ENCODE measurements around the gene PLA2G3.
A peak's percentile ranks its signal among the peaks of the same experiment; 100 is the strongest.
"Not testable (repeated sequence)": the region's sequence is repeated elsewhere in the genome, so short reads cannot be mapped to it uniquely, and the experiment has no call there.

Gene PLA2G3

DNA sequence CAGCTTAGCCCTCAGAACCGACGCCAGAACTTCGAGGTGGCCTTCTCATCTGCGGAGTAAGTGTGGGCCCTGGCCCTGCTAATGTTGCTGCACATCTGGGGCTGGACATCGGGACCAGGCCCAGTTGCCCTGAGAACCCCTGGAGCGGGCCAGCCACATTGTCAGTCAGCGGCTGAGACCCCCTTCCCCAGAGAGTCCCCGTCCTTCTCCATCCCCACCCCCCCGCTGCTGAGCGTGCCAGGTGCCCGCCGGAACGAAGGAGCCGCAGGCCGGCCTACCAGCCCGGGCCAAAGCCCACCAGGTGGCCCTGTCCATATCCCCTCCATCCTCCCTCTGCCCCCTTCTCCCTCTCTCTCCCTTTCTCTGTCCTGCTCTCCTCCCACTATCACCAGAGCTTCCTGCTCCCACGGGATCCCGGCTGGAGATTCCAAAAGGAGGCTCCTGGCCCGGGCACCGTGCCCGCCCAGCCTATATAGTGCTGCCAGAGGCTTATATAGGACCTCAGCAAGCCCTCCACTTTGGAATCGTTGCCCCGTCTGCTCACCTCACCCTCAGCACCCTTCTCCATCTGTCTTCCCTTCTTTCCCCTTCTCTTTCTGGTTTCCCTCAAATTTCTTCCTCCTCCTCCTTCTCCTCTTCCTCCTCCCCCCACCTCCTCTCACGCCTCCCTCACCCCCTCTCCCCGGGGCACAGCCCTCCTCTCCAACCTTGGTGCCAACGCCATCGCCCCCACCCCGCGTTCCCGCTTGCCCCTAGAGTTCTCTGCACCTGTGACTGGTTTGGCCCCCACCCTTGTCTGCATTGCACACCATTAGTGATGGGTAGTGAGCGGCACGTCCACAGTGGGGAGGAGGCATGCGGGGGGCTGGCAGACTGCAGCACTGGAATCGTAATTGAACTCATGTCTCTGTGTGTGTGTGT is 40.2 kb downstream of the PLA2G3 start:
- DNase-seq (ENCODE audit: low spot score), result no peak

DNA sequence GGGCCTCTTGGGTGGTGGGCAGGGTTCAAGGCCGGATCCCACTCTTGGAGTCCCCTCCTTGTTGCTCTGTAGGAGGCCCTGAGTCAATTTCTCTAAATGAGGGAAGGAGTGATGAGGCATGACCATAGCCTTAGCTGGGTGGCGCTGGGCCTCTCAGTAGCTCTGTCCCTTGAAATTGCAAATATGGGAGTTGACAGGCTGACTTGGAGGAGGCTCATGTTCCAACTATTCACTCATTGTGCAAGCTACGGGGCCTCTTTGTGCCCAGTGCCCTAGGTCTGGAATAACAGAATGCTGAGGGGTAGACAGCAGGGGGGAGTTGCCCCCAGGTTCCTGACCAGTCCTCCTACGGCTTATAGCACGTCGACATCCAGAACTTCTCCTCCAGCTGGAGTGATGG is 40.9 kb downstream of the PLA2G3 start:
- DNase-seq (ENCODE audit: low spot score), result no peak

DNA sequence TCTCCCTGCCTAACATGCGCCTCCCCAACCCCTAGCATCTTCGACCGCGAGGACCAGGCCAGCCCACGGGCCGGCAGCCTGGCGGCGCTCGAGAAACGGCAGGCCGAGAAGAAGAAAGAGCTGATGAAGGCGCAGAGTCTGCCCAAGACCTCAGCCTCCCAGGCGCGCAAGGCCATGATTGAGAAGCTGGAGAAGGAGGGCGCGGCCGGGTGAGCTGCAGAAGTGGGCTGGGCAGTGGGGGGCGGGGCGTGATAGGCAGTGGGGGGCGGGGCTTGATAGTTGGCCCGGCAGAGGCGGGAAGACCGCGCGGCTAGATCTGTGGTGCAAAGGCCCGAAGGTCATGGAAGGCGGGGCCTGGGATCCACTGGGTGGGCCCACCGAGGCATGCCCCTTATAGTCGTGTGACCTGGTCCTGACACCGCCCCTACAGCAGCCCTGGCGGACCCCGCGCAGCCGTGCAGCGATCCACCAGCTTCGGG is 41.6 kb downstream of the PLA2G3 start:
- no peak for DNase-seq (ENCODE audit: low spot score)

DNA sequence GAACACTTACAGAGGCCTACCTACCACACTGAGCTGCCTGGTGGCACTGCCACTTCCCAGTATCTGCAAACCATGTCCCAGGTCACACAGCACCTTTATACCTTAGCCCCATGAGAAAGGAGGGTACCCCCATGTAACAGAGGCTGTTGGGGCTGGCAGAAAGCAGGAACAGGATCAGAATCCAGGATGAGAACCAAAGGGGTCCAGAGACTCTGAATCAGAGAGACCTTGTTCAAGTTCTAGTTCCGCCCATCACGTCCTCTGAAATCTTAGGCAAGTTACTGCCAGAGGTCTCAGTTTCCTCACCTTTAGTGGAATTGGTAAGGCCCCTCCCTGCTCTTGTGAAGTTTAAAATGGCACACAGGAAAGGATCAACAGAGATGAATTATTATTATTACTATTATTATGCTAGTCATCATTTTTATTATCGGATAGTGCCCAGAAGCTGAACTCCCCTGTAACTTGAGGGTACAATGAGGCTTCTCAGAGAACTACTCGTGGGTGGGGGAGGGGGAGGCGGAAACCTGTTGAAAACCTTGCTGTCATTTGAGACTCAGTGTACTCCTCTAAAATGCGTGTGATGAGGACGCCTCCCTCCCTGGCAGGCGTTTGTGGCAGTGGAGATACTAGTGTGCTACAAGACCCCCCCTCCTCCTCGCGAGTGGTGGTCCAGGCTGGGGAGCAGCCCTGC is 42.2 kb downstream of the PLA2G3 start:
- no peak for DNase-seq (ENCODE audit: low spot score)

DNA sequence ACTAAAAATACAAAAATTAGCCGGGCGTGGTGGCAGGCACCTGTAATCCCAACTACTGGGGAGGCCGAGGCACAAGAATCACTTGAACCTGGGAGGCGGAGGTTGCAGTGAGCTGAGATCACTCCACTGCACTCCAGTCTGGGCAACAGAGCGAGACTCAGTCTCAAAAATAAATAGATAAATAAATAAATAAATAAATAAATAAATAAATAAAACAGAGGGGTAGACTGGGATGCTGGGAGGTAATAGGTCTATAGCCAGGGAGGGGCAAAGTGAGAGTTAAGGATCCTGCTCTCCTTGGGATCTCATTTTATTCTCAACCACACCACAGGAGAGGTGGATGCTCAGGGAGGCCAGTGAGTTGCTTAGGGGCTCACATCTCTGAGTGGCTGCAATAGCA is 42.8 kb downstream of the PLA2G3 start:
- DNase-seq (ENCODE audit: low spot score), result not testable (repeated sequence)

DNA sequence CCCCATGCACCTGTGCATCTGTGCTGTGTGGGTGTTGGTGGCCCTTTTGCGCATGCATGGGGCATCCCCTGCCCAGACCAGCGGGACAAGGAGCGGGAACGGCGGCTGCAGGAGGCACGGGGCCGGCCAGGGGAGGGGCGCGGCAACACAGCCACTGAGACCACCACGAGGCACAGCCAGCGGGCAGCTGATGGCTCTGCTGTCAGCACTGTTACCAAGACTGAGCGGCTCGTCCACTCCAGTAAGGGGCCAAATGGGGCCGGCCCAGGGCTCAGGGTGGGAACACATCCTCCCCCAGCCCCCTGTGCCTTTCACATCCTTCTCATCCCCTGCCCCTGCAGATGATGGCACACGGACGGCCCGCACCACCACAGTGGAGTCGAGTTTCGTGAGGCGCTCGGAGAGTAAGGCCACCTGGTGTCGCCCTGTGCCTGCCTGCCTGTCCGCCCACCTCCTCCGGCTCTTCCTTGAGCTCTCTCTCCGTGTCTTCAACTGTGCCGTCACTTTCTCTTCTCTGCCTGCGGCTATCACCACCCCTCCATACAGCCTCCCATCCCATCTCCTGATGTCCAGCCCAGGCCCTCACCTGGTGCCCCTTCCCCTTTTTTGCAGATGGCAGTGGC is 43.5 kb downstream of the PLA2G3 start:
- no peak for DNase-seq (ENCODE audit: low spot score)

DNA sequence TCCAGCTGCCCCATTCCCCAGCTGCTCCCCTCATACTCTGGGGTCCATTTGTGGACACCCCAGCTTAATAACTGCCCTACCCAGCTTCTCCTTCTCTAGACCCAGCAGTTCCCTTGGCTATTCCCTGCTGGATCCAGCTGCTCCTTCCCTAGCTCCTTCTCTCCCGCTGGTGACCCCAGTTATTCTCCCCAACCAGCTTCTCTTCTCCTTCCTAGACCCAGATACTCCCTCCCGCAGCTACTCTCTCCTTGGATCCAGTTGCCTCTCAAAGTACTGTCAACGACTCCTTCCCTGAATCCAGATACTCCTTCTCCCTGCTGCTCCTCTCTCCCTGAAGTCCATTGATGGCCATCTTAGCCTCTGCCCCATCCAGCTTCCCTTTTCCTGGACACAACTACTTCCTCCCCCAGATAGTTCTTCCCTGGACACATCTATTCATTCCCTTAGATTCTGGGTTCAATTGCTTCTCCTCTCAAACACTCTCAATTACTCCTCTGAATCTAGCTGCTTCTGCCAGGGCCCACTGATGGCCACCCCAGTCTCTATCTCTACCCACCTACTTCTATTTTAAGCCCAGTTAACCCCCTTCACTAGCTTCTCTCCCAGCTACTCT is 44.6 kb downstream of the PLA2G3 start:
- no peak for DNase-seq (ENCODE audit: low spot score)

DNA sequence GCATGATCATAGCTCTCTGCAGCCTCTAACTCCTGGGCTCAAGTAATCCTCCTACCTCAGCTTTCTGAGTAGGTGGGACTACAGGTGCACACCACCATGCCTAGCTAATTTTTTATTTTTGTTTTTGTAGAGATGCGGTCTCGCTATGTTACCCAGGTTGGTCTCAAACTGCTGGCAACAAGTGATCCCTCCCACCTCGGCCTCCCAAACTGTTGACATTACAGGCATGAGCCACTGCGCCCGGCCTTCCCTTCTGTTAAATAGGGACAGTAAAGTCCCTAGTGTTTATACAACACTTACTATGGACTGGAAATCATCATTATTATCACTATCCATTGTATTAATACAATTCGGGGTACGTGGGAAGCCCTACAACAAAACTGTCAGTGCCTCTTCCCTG is 45.6 kb downstream of the PLA2G3 start:
- DNase-seq (ENCODE audit: low spot score), result no peak

DNA sequence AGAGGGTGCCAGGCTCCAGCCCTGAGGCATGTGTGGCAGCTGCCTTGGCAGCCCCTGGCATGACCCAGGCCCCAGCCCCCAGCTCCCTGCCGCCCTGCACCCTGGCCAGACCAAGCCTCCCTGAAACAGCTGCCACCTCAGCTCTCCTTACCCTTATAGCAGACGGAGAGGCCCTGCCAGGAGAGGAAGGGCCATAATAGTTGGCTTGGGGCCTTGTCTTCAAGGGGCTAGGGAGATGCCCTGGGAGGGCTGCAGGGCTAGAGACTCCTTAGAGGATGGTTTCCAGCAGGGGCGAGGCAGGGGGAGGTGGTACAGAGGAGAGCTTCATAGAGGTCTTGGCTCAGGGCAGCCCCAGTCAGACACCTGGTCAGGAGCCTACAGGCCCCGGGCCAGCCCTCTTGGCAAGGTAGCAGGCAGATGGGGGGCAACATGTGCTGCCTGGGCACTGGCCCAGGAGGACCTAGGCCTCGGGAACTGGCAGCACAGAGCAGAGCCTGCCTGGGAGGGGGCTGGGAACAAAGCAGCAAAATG is 46.2 kb downstream of the PLA2G3 start:
- DNase-seq (ENCODE audit: low spot score), result no peak

DNA sequence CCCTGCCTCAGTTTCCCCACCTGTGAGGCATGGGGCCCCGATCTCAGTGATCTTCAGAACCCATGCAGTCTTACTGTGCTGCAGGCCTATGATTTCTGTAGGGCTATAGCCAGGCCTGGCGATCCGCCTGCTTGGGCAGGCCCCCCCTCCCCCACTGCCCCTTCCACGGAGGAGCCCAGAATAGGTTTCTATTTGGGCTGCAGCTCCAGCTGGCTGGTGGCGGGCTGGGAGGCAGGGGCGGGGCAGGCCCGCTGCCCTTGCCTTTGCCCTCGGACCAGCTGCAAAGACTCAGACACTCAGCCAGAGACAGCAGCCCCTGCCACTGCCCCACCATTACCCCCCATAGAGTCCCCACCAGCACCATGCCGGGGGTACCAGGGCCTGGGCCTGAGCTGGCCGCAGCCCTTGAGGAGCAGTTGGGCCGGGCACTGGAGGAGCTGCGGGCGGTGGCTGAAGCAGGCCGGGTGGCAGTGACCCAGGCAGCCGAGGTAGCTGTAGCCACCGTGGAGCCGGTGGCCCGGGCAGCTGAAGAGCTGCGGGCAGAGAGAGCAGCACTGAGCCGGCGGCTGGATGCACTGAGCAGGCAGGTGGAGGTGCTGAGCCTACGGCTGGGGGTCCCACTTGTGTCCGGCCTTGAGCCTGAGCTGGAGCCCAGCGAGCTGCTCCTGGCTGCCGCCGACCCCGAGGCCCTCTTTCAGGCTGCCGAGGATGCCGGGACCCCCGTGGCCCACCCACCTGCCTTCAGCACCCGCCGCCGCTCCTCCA is 47.0 kb downstream of the PLA2G3 start:
- no peak for DNase-seq (ENCODE audit: low spot score)

DNA sequence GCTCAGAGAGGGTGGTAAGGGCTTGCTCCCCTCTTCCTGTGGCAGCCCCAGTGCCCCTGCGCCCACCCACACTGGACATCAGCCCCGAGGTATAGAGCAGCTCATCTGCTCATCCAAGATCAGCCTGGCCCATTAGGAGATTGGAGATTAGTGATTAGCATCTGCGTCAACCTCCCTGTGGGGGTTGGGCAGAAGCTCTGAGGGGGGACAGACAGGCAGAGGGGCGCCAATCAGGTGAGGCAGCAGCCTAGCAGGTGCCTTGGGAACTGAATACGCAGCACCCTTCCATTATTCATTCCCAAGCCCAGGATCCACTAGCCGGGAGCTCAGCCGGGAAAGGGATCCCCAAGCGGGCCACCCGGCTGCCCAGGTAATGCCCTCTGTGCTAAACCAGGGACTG is 48.1 kb downstream of the PLA2G3 start:
- no peak for DNase-seq (ENCODE audit: low spot score)

DNA sequence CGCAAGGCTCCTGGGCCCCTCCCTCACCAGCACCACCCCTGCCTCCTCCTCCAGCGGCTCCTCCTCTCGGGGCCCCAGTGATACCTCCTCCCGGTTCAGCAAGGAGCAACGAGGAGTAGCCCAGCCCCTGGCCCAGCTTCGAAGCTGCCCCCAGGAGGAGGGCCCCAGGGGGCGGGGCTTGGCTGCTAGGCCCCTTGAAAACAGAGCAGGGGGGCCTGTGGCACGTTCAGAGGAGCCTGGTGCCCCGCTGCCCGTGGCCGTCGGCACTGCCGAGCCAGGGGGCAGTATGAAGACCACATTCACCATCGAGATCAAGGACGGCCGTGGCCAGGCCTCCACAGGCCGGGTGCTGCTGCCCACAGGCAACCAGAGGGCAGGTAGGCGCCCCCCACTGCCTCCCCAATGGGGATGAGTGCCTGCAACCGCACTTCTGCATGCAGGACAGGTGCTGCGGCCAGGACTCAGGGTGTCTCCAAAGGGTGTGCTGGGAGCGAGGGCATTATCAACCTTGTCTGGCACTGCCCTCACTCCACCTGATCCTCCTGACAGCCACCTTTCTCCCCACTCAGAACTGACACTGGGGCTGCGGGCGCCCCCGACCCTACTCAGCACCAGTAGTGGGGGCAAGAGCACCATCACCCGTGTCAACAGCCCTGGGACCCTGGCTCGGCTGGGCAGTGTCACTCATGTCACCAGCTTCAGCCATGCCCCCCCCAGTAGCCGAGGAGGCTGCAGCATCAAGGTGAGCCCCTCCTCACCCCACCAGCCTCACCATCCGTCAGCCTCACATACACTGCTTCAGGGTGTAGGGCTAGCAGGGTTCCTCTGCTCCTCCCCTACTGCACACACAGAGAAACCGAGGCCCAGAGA is 49.0 kb downstream of the PLA2G3 start:
- DNase-seq (ENCODE audit: low spot score), result no peak

DNA sequence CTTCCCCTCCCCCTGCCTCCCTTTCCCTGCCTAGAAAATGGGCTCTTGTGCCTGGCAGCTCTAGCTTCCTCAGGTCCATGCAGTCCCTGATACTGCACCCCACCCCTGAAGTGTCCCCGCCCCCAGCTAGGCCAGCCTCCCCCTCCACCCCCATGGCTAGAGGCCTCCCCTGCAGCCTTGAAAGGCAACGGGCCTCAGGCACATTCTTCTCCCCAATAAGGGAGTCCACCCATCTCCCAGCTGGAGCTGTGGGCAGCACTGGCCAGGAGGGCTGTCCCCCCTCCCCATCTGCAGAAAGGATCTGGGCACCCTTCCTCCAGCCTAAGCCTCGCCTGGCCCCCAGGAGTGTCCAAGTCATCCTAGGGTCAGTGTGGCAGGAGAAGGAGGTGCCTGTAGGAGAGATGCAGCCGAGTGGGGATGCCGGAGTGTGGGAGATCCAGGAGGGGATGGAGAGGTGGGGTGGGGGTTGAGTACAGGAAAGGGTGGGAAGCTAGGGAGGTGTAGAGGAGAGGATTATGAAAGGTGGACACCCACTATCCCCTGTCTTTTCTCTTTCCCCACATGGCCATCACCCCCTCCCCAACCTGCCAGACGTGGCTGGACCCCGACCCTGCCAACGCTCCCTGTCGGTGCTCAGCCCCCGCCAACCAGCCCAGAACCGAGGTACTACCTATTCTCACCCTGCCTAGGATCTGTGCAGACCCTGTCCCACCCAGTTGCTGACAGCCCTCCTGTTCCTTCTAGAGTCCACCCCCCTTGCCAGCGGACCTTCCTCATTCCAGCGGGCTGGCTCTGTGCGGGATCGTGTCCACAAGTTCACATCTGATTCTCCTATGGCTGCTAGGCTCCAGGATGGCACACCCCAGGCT is 49.9 kb downstream of the PLA2G3 start:
- DNase-seq (ENCODE audit: low spot score), result no peak

DNA sequence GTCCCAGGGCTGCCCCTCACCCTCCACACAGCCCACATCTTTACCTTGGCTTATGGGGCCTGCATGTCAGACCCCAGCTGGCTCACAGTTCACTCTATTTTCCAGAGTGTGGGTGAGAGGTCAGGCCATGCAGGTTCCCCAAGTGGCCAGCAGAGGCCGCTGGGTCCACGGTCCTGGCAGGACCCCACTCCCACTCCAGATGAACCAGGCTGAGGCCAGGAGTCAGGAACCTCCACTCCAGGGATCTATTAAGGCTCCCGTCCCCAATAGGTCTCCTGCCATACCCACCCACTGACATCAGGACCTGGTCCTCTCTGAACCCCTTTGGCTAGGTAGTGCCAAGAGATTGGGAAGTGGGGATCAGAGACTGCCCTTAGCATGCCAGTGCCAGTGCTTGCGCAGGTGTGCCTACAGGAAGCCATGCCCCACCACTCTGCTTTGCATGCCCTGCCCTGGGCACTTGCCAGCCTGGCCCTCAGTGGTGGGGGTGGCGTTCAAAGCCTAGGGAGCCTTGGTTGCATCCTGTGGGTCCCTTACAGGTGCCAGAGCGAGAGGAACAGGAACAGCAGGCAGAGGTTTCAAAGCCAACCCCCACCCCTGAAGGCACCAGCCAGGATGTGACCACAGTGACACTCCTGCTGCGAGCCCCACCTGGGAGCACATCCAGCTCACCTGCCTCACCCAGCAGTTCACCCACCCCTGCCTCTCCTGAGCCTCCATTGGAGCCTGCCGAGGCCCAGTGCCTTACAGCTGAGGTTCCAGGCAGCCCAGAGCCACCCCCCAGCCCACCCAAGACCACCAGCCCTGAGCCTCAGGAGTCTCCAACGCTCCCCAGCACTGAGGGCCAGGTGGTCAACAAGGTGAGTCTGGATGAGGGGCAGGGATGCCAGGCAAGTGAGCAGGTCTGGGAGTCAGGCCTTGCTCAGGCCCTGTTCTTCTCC is 50.9 kb downstream of the PLA2G3 start:
- DNase-seq (ENCODE audit: low spot score), result peak; percentile 76

DNA sequence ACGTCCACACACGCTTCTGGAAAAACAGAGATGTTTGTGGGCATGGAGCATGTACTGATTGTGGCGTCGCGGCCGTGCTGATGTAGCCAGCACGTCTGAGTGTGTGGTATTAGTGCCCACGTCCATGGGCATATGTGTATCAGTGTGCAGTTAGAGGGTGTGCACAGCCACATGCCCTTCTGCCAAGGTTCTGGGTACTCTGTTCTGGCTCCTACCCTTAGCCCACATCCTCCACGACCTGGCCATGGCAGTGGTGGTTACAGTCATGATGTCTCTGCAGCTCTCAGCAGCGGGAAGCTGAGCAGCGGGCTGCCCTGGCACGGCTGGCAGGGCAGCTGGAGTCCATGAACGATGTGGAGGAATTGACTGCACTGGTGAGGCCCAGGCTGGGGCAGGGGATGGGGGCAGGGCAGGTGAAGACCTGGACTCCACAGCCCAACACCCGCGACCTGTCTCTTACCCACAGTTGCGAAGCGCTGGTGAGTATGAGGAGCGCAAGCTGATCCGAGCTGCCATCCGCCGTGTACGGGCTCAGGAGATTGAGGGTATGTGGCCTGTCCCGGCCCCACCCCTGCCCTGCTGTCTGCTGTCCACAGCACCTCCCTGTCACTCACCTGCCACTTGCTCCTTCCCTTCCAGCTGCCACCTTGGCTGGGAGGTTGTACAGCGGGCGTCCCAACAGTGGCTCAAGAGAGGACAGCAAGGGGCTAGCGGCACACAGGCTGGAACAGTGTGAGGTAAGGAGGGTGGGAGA is 51.9 kb downstream of the PLA2G3 start:
- no peak for DNase-seq (ENCODE audit: low spot score)

DNA sequence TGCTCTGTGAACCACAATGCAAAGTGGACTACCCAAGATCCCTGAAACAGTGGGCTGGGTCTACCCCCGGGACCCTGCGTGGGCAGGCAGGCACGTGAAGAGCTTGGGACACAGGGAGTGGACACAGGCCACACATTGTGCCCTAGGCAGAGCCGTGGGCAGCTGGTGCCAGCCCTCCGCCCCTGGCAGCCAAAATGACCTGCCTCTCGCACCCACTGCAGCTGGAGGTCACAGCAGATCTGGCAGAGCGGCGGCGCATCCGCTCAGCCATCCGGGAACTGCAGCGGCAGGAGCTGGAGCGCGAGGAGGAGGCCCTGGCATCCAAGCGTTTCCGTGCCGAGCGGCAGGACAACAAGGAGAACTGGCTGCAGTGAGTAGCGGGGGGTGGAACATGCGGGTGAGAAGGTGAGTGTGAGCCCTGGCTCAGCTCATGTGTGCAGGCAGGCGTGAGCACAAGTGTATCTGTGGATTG is 52.5 kb downstream of the PLA2G3 start:
- DNase-seq (ENCODE audit: low spot score), result no peak

DNA sequence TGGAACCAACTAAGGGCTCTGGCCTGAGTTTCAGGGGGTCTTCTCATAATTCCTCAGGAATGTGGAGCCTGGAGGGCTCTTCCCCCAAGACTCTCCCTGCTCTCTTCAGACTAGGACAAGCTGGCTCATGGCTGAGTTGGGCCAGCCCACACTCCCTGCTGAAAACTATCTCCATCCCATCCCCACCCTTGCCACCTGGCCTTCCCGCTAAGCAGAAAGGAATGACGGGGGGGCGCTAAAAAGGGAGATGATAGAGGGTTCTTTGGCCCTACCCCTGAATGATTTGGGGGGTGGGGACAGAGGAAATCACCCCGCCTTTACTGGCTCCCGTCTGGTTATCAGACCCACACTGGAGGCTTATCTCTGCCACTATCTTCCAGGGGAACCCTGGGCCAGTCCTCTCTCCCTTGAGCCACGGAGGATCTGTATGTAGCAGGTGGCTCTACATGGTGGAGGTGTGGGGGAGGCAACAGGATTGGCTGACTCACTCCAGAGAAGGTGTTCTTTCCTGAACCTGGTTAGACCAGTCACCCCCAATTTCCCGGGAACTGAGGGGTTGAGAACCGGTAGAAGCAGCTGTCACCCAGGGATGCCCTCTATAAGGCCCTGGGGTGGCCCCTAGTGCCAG is 53.5 kb downstream of the PLA2G3 start:
- no peak for DNase-seq (ENCODE audit: low spot score)

Measured in germinal center (tissue), 1 donor.